Measurements from ENCODE around the gene MAST4. TPM values are rescaled to one million over a fixed set of nuclear protein-coding genes. Genes with fewer than 3 reads are reported as not detected.

The MAST4 gene
- total and polyA plus RNA-seq, 2 of the 8 experiments (the other 6 are each of a cell fraction or from before 2014, with no cell fraction given), result 1.5 to 2.6 TPM

DNA sequence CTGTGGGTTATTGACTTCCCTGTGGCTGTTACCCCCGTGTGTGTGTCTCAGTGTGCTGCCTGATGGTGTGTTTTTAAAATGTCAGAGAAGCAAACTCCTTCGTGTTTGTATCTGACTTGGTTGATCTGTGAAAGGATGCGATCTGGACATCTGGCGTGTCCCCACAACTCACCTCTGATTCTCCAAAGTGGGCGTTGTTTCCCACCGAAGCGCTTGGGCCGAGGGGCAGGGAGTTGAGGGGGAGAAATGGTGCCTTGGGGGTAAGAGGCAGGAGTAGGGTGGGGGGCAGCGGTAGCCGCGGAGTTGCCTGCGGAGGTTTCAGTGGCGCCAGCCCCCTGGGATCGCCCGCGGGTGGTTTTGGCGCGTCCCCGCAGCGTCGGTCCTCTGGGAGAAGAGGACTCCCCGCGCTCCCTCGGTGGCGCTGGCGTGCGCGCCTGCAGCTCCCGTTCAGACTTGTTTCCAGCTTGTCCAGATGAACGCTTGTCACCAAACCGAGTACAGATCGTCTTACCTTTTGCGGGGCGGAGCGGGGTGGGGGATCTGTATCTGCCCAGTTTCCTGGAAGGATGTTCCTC is 1.1 kb downstream of the MAST4 start:
- H2BK15ac ChIP-seq (ENCODE audit: low read length), result 0 out of 2 replicates have a peak overlapping the region, but pooled peaks have one; percentile 37
- no peak overlapping the region for H4K8ac ChIP-seq (ENCODE audit: extremely low read depth, insufficient read depth, low read length)
- no peak overlapping the region for H4K5ac ChIP-seq (ENCODE audit: insufficient read length, low read depth, low read length)
- H3K36me3 ChIP-seq (ENCODE audit: control insufficient read depth in 2 of 4, insufficient read depth in 4 of 4, low read length in 3 of 4), result no peaks in the 10 kb centered on the region
- 7% methylated on average over 25 of the region's 35 CpGs; no CpG with 5 or more reads in 1 of the 2 experiments for WGBS, 2 experiments (ENCODE audit: extremely low coverage in 1 of 2, insufficient coverage in 1 of 2, insufficient read length in 1 of 2, insufficient replicate concordance in 2 of 2, low coverage in 1 of 2, low lambda C conversion rate in 2 of 2, missing lambda C conversion rate in 1 of 2)
- peak overlapping the region; percentile 59 to 82 (median 66) for H3K4me3 ChIP-seq (ENCODE audit: extremely low read depth in 1 of 4, insufficient read depth in 2 of 4, low read depth in 3 of 4, low read length in 4 of 4)
- H3K4me1 ChIP-seq (replicated peaks in 1 of 4; ENCODE audit: control insufficient read depth in 3 of 4, insufficient read depth in 4 of 4, low read length in 3 of 4), result peaks cover 0 to 4% (median 1%) of the 10 kb centered on the region in 4 experiments; a peak in 1 of 7 replicates
- no peak overlapping the region for H2BK120ac ChIP-seq (replicated peaks; ENCODE audit: low read depth, low read length)
- H3K27ac ChIP-seq (ENCODE audit: low read depth, low read length), result no peak overlapping the region
- DNase-seq (ENCODE audit: low read depth in 1 of 2, low spot score in 2 of 2) (peak in 1 of 2 experiments; percentile 58), FAIRE-seq (no peak)
- peaks cover 0 to 4% of the 10 kb centered on the region in 2 experiments; a peak in 2 of 4 replicates for H3K9me3 ChIP-seq (ENCODE audit: insufficient read depth in 2 of 2, low read depth in 1 of 2, low read length in 1 of 2)
- ChIA-PET CTCF (ENCODE audit: partially characterized antibody) (interaction anchor here (0.6 to 1.3 kb wide), 3 partner anchors 14 to 289 kb away, joined by 3 to 4 read pairs (median 4); no protein-coding TSS in a partner anchor), POLR2A (ENCODE audit: partially characterized antibody) (interaction anchor here (0.9 to 1.1 kb wide), 2 partner anchors 40 to 107 kb away, joined by 3 read pairs; no protein-coding TSS in a partner anchor)
- no peak overlapping the region for H2BK12ac ChIP-seq (ENCODE audit: low read depth, low read length)
- peaks cover 20 to 43% (median 39%) of the 10 kb centered on the region in 4 experiments for H3K27me3 ChIP-seq (replicated peaks in 1 of 4; ENCODE audit: control insufficient read depth in 3 of 4, extremely low read depth in 1 of 4, insufficient read depth in 3 of 4, low read length in 3 of 4)
- no peak overlapping the region for H3K56ac ChIP-seq (replicated peaks; ENCODE audit: insufficient read length, low read depth, low read length)
- H3K4me2 ChIP-seq (ENCODE audit: insufficient read depth in 1 of 2, low read depth in 2 of 2, low read length in 2 of 2), result peak overlapping the region; percentile 94 to 98
- no peak overlapping the region for H3K4ac ChIP-seq (replicated peaks; ENCODE audit: insufficient read length, low read depth, low read length)
- H3K18ac ChIP-seq (ENCODE audit: extremely low read depth, low read length), result no peak overlapping the region
- peaks cover 4 to 7% of the 10 kb centered on the region in 2 experiments for H4K20me1 ChIP-seq (replicated peaks in 1 of 2; ENCODE audit: control insufficient read depth in 1 of 2, insufficient read depth in 2 of 2, low read length in 2 of 2)
- H2AK5ac ChIP-seq (ENCODE audit: low read depth, low read length), result no peak overlapping the region
- no peak overlapping the region for H4K91ac ChIP-seq (replicated peaks; ENCODE audit: insufficient read length, low read length)
- H2BK5ac ChIP-seq (ENCODE audit: low read depth, low read length), result no peak overlapping the region
- H2AFZ ChIP-seq (ENCODE audit: low read length), result peak overlapping the region; percentile 79; the same call in 1 of the 2 replicates
- H3K79me2 ChIP-seq (ENCODE audit: control insufficient read depth in 1 of 2, insufficient read depth in 2 of 2, low read length in 2 of 2), result no peaks in the 10 kb centered on the region
- H3K9ac ChIP-seq (replicated peaks in 1 of 4; ENCODE audit: extremely low read depth in 1 of 4, low read depth in 3 of 4, low read length in 3 of 4), result no peak overlapping the region
- no peak overlapping the region for H3K14ac ChIP-seq (ENCODE audit: insufficient read length)
- TF ChIP-seq POLR2A (IDR thresholded peaks at IDR 0.05; ENCODE audit: control extremely low read depth in 1 of 2, low read depth in 2 of 2, low read length in 2 of 2), result no peak
- peak; percentile 68; the same call in 1 of the 2 replicates for TF ChIP-seq SUZ12 (IDR thresholded peaks at IDR 0.05; ENCODE audit: low read length)
- TF ChIP-seq SAP30 (IDR thresholded peaks at IDR 0.05; ENCODE audit: insufficient read depth, insufficient replicate concordance, low read length), result peak; percentile 49
- peak; percentile 68 for TF ChIP-seq KDM4A (IDR thresholded peaks at IDR 0.05; ENCODE audit: low read depth, low read length, severe bottlenecking)
- peak; percentile 4 for TF ChIP-seq ASH2L (IDR thresholded peaks at IDR 0.05; ENCODE audit: low read length)
- no peak for TF ChIP-seq SIN3A (conservative IDR thresholded peaks at IDR 0.05 in 1 of 2, IDR thresholded peaks at IDR 0.05 in 1 of 2; ENCODE audit: low read depth in 1 of 2, low read length in 2 of 2)
- TF ChIP-seq EZH2 (IDR thresholded peaks at IDR 0.05; ENCODE audit: low read depth, low read length, severe bottlenecking), result peak; percentile 68
- no peak for TF ChIP-seq SIX5 (IDR thresholded peaks at IDR 0.05; ENCODE audit: low read depth, low read length)
- no peaks in the 10 kb centered on the region for H3K79me1 ChIP-seq (ENCODE audit: low read depth, low read length)
- peaks cover 14% of the 10 kb centered on the region for H3K23me2 ChIP-seq (ENCODE audit: low read depth, low read length)
- H3K23ac ChIP-seq (ENCODE audit: insufficient read length), result no peak overlapping the region
- no peak overlapping the region for H2BK20ac ChIP-seq (ENCODE audit: low read length)

Data from H1 (cell line).